Mesenchymal stem cell (in vitro differentiated cells and primary cell): Measurements from ENCODE around the gene COX10.

Source experiments
- DNase-seq: peaks from one replicate; pipeline ENCODE4 v3.0.0-alpha.2; 2013
- H2AFZ ChIP-seq: one replicate; pipeline ENCODE4 v1.6.1; 2013; ENCODE audit warnings: low read depth, mild to moderate bottlenecking, control low read depth, inconsistent platforms, low read length, moderate library complexity
- H2AK5ac ChIP-seq: 2 replicates; pipeline ENCODE4 v1.6.1; 2013; ENCODE audit warnings: low read length, moderate library complexity, mild to moderate bottlenecking, inconsistent platforms; ENCODE audit not compliant: severe bottlenecking
- H2BK120ac ChIP-seq: one replicate; pipeline ENCODE4 v1.6.1; 2013; ENCODE audit warnings: low read depth, mild to moderate bottlenecking, inconsistent platforms, low read length, moderate library complexity
- H2BK12ac ChIP-seq, 2 experiments: one replicate each; pipeline ENCODE4 v1.6.1; 2013; ENCODE audit warnings: inconsistent platforms in 2 of 2, low read length in 2 of 2, mild to moderate bottlenecking in 2 of 2, moderate library complexity in 2 of 2, control low read depth in 1 of 2
- H2BK15ac ChIP-seq: one replicate; pipeline ENCODE4 v1.6.1; 2013; ENCODE audit warnings: mild to moderate bottlenecking, low read depth, inconsistent platforms; ENCODE audit not compliant: poor library complexity, severe bottlenecking
- H2BK5ac ChIP-seq: 2 replicates; pipeline ENCODE4 v1.6.1; 2013; ENCODE audit warnings: low read depth, mild to moderate bottlenecking, low read length, control low read depth, inconsistent platforms; ENCODE audit not compliant: poor library complexity, severe bottlenecking
- H3K14ac ChIP-seq, 2 experiments: one replicate each; pipeline ENCODE4 v1.6.1; 2013; ENCODE audit warnings: inconsistent platforms in 2 of 2, low read length in 2 of 2, control low read depth in 1 of 2, mild to moderate bottlenecking in 1 of 2, moderate library complexity in 1 of 2
- H3K18ac ChIP-seq, 2 experiments: one replicate each; pipeline ENCODE4 v1.6.1; 2013; ENCODE audit warnings: inconsistent platforms in 2 of 2, low read length in 2 of 2, control low read depth in 1 of 2, low read depth in 1 of 2, mild to moderate bottlenecking in 1 of 2
- H3K23ac ChIP-seq, 2 experiments: one replicate each; pipeline ENCODE4 v1.6.1; 2013; ENCODE audit warnings: inconsistent platforms in 2 of 2, low read length in 2 of 2, mild to moderate bottlenecking in 2 of 2, moderate library complexity in 2 of 2, control low read depth in 1 of 2
- H3K27ac ChIP-seq: 2 replicates; pipeline ENCODE4 v1.5.1; 2013; ENCODE audit warnings: mild to moderate bottlenecking, moderate library complexity, low read length, control low read depth, inconsistent platforms; ENCODE audit not compliant: poor library complexity, severe bottlenecking
- H3K27me3 ChIP-seq, 2 experiments: 2 replicates each; pipeline versions ENCODE4 v1.6.1 to v1.7.0; 2013; ENCODE audit warnings: low read length in 2 of 2, mild to moderate bottlenecking in 2 of 2, moderate library complexity in 2 of 2, control low read depth in 1 of 2, inconsistent platforms in 1 of 2; ENCODE audit not compliant: control insufficient read depth in 1 of 2, insufficient read depth in 1 of 2
- H3K36me3 ChIP-seq, 2 experiments: 2 replicates each; pipeline versions ENCODE4 v1.6.1 to v1.7.0; 2013; ENCODE audit warnings: low read length in 2 of 2, control low read depth in 1 of 2, inconsistent platforms in 1 of 2, low read depth in 1 of 2, mild to moderate bottlenecking in 1 of 2; ENCODE audit not compliant: insufficient read depth in 2 of 2, control insufficient read depth in 1 of 2
- H3K4ac ChIP-seq, 2 experiments: one replicate each; pipeline ENCODE4 v1.6.1; 2013; ENCODE audit warnings: inconsistent platforms in 2 of 2, low read length in 2 of 2, mild to moderate bottlenecking in 2 of 2, moderate library complexity in 2 of 2, control low read depth in 1 of 2, low read depth in 1 of 2
- H3K4me1 ChIP-seq: 2 replicates; pipeline ENCODE4 v1.6.1; 2013; ENCODE audit warnings: low read depth, low read length, control low read depth; ENCODE audit not compliant: control insufficient read depth, insufficient read depth
- H3K4me2 ChIP-seq: 2 replicates; pipeline ENCODE4 v1.6.1; 2013; ENCODE audit warnings: low read length, mild to moderate bottlenecking, inconsistent platforms; ENCODE audit not compliant: poor library complexity, severe bottlenecking
- H3K4me3 ChIP-seq, 2 experiments: 2 replicates each; pipeline versions ENCODE4 v1.5.1 to v1.7.0; 2013; ENCODE audit warnings: low read length in 2 of 2, mild to moderate bottlenecking in 2 of 2, control low read depth in 1 of 2, low read depth in 1 of 2; ENCODE audit not compliant: insufficient read depth in 1 of 2
- H3K79me1 ChIP-seq: replicated peaks from 2 replicates; pipeline ENCODE4 v1.6.1; 2013; ENCODE audit warnings: mild to moderate bottlenecking, control low read depth, low read length, inconsistent platforms; ENCODE audit not compliant: poor library complexity, severe bottlenecking
- H3K9ac ChIP-seq: 2 replicates; pipeline ENCODE4 v1.7.0; 2013; ENCODE audit warnings: mild to moderate bottlenecking, low read length, moderate library complexity
- H3K9me3 ChIP-seq: 2 replicates; pipeline ENCODE4 v1.7.0; 2013; ENCODE audit warnings: mild to moderate bottlenecking, low read length; ENCODE audit not compliant: control insufficient read depth
- H4K8ac ChIP-seq: one replicate; pipeline ENCODE4 v1.6.1; 2013; ENCODE audit warnings: inconsistent platforms, mild to moderate bottlenecking, low read length, moderate library complexity
- H4K91ac ChIP-seq: one replicate; pipeline ENCODE4 v1.6.1; 2013; ENCODE audit warnings: mild to moderate bottlenecking, low read length, inconsistent platforms
- WGBS: methylation state at CpG from one replicate; pipeline ENCODE4 v1.1.7; 2013; ENCODE audit warnings: mixed read lengths; 5-methylcytosine and 5-hydroxymethylcytosine counted together

COX10 gene

GRCh38 chr17:14144508-14144907 lies 75.2 kb downstream of the COX10 start:
- Histone ChIP-seq H3K9ac (peak overlapping the region; percentile 42), H2BK120ac (no peak overlapping the region), H3K4ac (no peak overlapping the region), H3K79me1 (peaks cover 12% of the 10 kb centered on the region), H4K8ac (no peak overlapping the region), H3K4me3 (peak overlapping the region in 1 of 2 experiments; percentile 19), H2AFZ (no peak overlapping the region), H2AK5ac (no peak overlapping the region), H3K27me3 (no peaks in the 10 kb centered on the region), H4K91ac (no peak overlapping the region), H3K27ac (no peak overlapping the region), H3K23ac (no peak overlapping the region), H3K18ac (no peak overlapping the region), H3K9me3 (no peaks in the 10 kb centered on the region), H2BK15ac (no peak overlapping the region), H3K4me1 (no peaks in the 10 kb centered on the region), H3K36me3 (no peaks in the 10 kb centered on the region), H2BK5ac (no peak overlapping the region), H3K14ac (no peak overlapping the region), H2BK12ac (no peak overlapping the region), H3K4me2 (no peak overlapping the region)
- 100% methylated on average over 1 of the region's 4 CpGs for WGBS
- DNase-seq, result no peak

- Histone ChIP-seq H3K14ac (no peak overlapping the region), H3K36me3 (no peaks in the 10 kb centered on the region), H2AFZ (no peak overlapping the region), H3K4ac (no peak overlapping the region), H4K91ac (no peak overlapping the region), H3K18ac (no peak overlapping the region), H3K4me2 (no peak overlapping the region), H3K27ac (no peak overlapping the region), H2BK12ac (no peak overlapping the region), H3K27me3 (no peaks in the 10 kb centered on the region), H2BK15ac (no peak overlapping the region), H3K9me3 (no peaks in the 10 kb centered on the region), H3K23ac (no peak overlapping the region), H4K8ac (no peak overlapping the region), H2AK5ac (no peak overlapping the region), H3K4me1 (no peaks in the 10 kb centered on the region), H2BK120ac (no peak overlapping the region), H3K9ac (no peak overlapping the region), H3K79me1 (peaks cover 19% of the 10 kb centered on the region), H2BK5ac (no peak overlapping the region), H3K4me3 (no peak overlapping the region)
- peak; percentile 35 for DNase-seq
- 69% methylated on average over 5 of the region's 5 CpGs for WGBS
Measured at GRCh38 chr17:14149751-14150150, 80.4 kb downstream of the COX10 start.

- H3K4me3 ChIP-seq, result no peak overlapping the region
- no peak overlapping the region for H4K8ac ChIP-seq
- H2AK5ac ChIP-seq, result no peak overlapping the region
- no peaks in the 10 kb centered on the region for H3K27me3 ChIP-seq
- no peak overlapping the region for H3K23ac ChIP-seq
- no peak overlapping the region for H2BK120ac ChIP-seq
- H3K27ac ChIP-seq, result no peak overlapping the region
- H4K91ac ChIP-seq, result no peak overlapping the region
- no peak overlapping the region for H3K18ac ChIP-seq
- H3K36me3 ChIP-seq, result no peaks in the 10 kb centered on the region
- H2BK5ac ChIP-seq, result no peak overlapping the region
- H3K9me3 ChIP-seq, result no peaks in the 10 kb centered on the region
- DNase-seq, result peak; percentile 1
- no peak overlapping the region for H3K4me2 ChIP-seq
- H3K9ac ChIP-seq, result no peak overlapping the region
- H2AFZ ChIP-seq, result no peak overlapping the region
- no peak overlapping the region for H3K14ac ChIP-seq
- WGBS, result 88% methylated on average over 2 of the region's 2 CpGs
- H3K4me1 ChIP-seq, result no peaks in the 10 kb centered on the region
- H3K4ac ChIP-seq, result no peak overlapping the region
- no peak overlapping the region for H2BK15ac ChIP-seq
- peaks cover 14% of the 10 kb centered on the region for H3K79me1 ChIP-seq
- no peak overlapping the region for H2BK12ac ChIP-seq
Measured at GRCh38 chr17:14150619-14151018, 81.3 kb downstream of the COX10 start.

- Histone ChIP-seq H4K8ac (no peak overlapping the region), H3K27me3 (no peaks in the 10 kb centered on the region), H3K27ac (no peak overlapping the region), H3K9me3 (no peaks in the 10 kb centered on the region), H3K18ac (no peak overlapping the region), H3K79me1 (peaks cover 20% of the 10 kb centered on the region), H2BK12ac (no peak overlapping the region), H3K4me1 (no peaks in the 10 kb centered on the region), H3K4me3 (no peak overlapping the region), H3K36me3 (no peaks in the 10 kb centered on the region), H2BK15ac (no peak overlapping the region), H3K14ac (no peak overlapping the region), H2AFZ (no peak overlapping the region), H2BK5ac (no peak overlapping the region), H3K23ac (no peak overlapping the region), H2AK5ac (no peak overlapping the region), H3K9ac (no peak overlapping the region), H4K91ac (no peak overlapping the region), H2BK120ac (no peak overlapping the region), H3K4ac (no peak overlapping the region), H3K4me2 (no peak overlapping the region)
- WGBS, result 96% methylated on average over 4 of the region's 4 CpGs
- no peak for DNase-seq
Measured at GRCh38 chr17:14152721-14153120, 83.4 kb downstream of the COX10 start.
